HG03575 (cell line): ENCODE measurements around the gene DPP10.

Experiments
- ATAC-seq: cut with Tn5 transposase; IDR thresholded peaks from one replicate; pipeline ENCODE4 v1.9.1; 2021; ENCODE audit not compliant: unreplicated experiment, insufficient number of reproducible peaks, low FRiP score; ENCODE audit errors: extremely low read depth

The DPP10 gene

DNA sequence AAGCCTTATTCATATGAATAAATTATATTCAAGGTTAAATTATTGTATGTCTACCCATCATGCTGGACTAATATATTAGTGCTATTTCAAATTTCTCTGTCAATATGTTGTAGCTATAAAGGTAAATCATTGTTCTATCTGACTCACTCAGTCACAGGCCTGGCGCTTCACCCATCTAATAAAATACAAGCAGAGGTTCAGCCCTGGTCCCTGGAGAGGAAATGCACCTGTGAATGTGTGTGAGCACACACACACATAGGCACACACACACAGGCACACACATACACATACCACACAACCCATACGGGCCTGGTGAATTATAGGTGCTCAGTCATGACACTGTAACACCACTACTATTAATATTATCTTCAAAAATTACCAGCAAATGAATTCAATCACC is 1396.1 kb downstream of the DPP10 start:
- no peak for ATAC-seq

DNA sequence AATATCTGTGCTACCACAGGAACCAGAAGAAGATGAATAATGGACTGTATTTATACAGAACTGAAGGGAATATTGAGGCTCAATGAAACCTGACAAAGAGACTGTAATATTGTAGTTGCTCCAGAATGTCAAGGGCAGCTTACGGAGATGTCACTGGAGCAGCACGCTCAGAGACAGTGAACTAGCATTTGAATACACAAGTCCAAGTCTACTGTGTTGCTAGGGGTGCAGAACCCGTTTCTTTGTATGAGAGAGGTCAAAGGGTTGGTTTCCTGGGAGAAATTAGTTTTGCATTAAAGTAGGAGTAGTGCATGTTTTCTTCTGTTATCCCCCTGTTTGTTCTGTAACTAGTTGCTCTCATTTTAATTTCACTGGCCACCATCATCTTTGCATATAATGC is 1399.9 kb downstream of the DPP10 start:
- no peak for ATAC-seq

DNA sequence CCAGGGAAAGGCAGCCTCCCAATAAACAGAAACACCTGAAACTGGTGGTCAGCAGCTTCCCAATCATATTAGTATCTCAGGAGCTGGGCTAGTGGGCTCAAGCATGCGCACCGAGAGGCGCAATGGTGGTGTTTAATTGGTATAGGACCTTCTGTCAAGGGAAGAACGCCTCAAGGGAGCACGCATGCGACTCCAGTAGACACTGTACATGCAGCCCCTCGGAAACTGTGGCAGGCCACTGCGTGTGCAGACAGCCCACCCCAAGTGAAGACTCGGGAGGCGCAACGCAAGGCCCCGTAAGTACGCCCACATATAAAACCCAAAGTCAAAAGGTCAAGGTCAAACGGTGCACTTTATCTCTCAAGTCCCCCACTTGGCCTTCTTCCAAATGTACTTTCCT is 1405.8 kb downstream of the DPP10 start:
- ATAC-seq, result no peak

DNA sequence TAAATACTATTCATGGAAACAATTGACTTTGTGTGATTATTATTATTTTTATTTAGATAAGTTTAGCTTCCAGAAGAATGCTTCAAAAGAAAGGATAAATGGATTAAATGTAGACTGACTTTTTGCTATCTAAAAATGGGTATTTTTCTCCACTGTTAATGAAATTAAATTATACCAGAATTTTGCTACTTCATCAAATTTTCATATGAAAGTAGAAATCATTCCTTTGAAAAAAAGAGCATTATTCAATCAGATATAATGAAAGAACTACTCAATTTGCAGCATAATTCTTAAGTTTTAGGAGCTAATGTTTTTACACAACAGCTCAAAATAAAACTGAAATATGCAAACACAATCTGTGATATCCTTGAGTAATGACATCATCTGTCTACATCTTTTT is 1424.6 kb downstream of the DPP10 start:
- ATAC-seq, result no peak

GRCh38 chr2:115874427-115874826 is 1432.0 kb downstream of the DPP10 start:
- no peak for ATAC-seq

DNA sequence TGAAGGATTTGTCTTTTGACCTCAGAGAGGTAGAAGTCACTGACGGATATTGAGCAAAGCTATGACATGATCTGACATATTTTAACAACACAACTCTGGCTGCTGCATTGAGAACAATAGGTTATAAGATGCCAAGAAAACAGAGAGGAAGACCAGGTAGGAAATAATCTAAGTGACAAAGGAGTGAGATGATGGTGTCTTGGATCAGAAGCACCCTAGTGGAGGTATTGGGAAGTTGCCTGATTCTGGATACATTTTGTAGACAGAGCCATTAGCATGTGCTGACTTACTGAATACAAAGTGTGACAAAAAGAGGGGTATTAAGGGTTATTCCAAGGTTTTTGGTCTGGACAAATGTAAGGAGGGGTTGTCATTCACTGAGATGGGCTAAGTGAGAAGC is 1438.1 kb downstream of the DPP10 start:
- no peak for ATAC-seq

DNA sequence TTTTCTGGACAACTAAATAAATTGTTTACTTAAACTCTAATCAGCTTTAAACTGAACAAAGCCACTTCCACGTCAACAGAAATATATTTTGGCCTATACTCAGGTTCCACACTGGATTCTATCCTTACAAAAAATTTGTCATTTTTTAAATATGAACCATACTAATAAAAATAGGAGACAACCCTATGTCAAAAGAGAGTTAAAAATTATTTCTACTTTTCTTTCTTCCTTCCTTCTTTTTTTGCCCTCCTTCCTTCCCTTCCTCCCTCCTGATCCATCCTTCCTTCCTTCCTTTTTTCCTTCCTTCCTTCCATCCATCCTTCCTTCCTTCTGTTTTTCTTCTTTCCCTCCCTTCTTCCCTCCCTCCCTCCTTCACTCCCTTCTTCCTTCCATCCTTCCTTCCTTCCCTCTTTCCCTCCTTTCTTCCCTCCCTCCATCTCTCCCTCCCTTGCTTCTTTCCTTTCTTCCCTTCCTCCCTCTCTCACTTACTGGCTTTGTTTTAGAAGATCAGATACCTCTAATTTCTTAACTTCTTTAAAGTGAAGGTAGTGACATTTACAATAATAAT is 1444.9 kb downstream of the DPP10 start:
- ATAC-seq, result no peak
